Left renal cortex interstitium (tissue), 4 donors: ENCODE measurements around the gene GPR108. TPM values are rescaled to one million over a fixed set of nuclear protein-coding genes. Genes with fewer than 3 reads are reported as not detected.
"Not testable (repeated sequence)": the region's sequence is repeated elsewhere in the genome, so short reads cannot be mapped to it uniquely, and the experiment has no call there.

Experiments used
- DNase-seq, 4 donors: peaks; one replicate each; pipeline ENCODE4 v3.0.0-alpha.2; 2013; ENCODE audit warnings: low read depth in 4 of 4, low spot score in 2 of 4, missing footprints in 1 of 4
- polyA plus RNA-seq, 4 donors: library from polyadenylated mRNA; unstranded; fragments of 120-200 nt; gene quantifications; one replicate each; pipeline ENCODE4 v1.2.1, GENCODE V29; 2013; ENCODE audit not compliant: insufficient read length in 4 of 4

GPR108 gene
- polyA plus RNA-seq, 4 donors = 57.8 to 70.1 (median 64.6) TPM

DNA sequence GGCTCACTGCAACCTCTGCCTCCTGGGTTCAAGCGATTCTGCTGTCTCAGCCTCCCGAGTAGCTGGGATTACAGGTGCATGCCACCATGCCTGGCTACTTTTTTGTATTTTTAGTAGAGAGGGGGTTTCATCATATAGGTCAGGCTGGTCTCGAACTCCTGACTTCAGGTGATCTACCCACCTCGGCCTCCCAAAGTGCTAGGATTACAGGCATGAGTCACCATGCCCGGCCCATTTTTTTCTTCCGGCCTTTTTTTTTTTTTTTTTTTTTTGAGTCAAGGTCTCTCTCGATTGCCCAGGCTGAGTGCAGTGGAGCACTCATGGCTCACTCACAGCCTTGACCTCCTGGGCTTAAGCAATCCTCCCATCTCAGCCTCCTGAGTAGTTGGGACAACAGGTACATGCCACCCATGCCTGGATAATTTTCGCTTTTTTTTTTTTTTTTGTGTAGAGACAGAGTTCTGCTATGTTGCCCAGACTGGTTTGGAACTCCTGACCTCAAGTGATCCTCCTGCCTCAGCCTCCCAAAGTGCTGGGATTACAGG, 24.9 kb upstream of the GPR108 start:
- DNase-seq = not testable (repeated sequence)

DNA sequence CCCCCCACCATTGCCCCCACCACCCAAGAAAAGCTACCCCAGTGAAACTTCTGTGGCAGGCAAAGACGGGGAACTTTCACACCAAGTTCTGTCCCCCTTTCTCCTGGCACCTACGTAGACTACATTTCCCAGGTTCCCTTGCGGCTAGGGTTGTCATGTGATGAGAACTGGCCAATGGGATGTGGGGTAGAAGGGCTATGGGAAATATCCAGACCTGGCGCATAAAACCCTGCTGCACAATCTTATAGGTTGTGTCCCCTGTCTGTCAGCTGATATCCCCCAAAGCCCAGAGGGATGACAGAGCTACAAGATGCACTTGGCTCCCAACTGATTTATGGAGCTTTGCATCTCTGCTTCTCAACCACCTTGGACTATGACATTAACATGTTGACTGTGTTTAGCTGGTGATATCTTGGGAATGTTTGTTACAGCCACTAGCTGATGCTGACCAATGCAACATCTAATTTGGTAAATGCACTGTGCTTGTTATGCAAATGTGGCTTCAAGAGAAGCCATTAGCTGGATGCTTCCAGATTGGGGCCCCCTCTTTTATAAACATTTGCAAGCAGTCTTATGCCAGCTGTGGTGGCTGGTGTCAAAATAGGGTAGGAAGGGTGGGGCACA, 23.8 kb upstream of the GPR108 start:
- DNase-seq = no peak

DNA sequence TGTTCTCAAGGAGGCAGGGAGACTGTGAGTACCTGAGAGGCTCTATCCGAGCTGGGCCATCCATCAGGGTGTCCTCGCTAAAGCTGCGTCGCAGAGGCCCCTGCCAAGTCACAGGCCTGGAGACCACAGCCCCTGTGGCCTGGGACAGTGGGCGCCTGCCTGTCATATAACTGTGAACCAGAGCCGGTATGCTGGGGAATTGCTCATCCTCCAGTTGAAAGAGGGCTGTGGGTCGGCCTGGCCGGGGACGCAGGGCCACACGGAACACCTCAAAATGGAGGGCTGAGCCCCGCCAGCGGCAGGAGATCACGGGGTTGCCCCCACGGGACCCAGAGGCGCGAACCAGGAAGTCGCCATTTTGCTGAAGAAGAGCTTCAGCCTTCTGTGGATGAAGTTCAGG, 23.2 kb upstream of the GPR108 start:
- DNase-seq = no peak

DNA sequence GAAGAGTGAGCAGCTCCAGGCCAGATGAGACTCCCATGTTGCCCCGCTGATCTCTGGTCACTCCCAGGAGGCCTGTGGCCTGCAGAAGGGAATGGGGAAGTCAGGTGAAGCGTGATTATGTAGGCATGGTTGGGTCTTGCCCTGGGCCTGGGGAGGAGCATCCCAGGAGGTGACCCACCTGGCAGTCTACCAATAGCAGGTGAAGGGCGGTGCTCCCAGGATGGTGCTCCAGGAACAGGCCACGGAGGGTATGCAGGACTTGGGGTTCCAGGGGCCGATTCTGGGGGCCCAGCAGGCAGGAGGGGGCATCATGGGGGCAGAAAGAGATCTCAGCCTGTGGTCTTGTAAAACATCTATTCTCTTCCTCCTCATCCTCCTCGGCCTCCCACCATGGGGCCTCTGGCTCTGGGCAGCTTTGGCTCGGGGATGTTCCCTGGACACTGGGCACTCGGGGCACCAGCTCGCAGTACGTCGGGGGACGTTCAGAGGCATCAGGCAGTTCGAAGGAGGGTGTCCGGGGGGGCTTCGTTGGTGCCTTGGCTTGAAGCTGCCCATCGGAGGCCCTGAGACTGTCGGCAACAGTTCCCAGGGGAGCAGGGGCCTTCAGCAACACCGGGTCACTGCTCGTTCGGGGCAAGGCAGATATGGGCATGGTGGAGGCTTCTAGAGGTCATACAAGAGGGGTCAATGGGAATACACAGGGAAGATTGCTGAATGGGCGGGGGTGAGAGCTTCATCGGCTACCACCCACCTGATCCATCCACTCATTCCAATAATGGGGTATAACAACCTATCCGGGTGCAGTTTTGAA, 17.5 kb upstream of the GPR108 start:
- no peak for DNase-seq

DNA sequence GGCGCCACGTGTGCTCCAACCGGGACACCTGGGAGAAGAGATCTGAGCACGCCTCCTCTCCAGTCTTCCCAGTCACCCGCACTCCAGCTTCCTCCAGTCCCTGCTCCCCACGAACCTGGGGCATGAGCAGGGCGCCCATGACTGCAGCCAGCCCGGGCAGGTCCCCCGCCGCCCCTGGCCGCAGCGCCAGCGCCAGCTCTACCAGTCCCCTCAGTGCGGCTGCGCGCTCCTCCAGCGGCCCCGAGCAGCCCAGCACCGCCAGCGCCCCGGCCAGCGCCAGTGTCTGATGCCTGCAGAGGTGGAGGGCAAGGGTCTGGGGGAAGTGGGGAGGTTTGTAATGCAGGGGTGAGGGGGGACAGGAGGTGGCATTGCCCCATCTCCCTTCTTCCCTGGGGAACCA, 16.8 kb upstream of the GPR108 start:
- no peak for DNase-seq

- DNase-seq = peak in 1 of 4 donors; percentile 45
Observed at GRCh38 chr19:6753178-6754031, 16.0 kb upstream of the GPR108 start.

DNA sequence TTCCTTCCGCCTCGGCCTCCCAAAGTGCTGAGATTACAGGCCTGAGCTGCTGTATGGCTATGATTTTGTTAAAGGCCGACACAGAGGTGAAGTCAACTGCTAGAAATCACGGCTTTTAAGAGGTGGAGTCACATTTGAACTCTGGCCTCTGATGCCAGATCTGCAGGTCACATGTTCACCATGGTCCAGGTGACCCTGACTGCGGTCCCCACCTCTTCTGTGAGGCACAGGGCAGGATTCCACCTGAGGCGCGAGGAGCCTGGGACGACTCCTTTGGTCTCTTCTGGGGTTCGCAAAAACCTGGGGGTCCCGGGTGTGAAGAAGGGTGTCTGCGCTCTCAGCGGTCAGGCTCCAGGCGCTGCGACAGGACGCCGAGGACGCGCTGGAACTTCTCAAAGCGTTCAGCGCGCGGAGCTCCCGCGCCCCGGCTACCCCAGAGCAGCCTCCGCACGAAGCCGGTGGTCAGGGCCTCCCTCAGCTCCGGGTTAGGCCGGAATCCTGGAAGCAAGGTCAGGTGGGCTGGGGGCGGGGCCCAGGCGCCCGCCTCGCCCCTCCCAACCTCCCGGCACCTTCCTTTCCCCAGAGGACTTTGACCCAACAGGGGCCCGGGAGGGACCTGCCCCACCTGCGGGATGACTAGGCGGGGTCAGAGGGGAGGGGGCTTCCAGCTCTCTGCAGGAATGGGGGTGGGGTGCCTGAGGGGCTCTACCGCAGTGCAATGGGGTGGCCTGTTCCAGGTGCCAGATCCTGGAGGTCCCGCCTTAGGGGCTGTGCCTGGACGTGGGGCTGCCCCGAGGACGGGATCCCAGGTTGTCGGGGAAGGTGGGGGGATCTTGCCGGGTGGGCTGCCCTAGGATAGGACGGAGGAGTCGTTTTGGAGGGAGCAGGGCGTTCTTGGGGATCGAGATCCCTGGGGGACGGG, 15.1 kb upstream of the GPR108 start:
- peak in 1 of 4 donors; percentile 37 for DNase-seq

DNA sequence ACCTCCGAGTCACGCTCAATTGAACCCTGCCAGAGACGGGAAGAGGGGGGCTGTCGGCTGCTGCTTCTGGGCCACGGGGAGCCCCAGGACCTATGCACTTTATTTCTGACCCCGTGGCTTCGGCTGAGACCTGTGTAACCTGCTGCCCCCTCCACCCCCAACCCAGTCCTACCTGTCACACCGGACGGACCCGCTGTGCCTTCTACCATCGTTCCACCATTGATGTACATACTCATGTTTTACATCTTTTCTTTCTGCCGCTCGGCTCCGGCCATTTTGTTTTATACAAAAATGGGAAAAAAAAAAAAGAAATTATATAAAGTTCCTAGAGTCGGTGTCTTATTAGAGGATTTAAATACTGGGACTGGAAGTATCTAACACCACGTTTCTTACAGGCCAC, 13.8 kb upstream of the GPR108 start:
- DNase-seq = no peak

GRCh38 chr19:6750062-6750461, 12.7 kb upstream of the GPR108 start:
- DNase-seq = no peak

DNA sequence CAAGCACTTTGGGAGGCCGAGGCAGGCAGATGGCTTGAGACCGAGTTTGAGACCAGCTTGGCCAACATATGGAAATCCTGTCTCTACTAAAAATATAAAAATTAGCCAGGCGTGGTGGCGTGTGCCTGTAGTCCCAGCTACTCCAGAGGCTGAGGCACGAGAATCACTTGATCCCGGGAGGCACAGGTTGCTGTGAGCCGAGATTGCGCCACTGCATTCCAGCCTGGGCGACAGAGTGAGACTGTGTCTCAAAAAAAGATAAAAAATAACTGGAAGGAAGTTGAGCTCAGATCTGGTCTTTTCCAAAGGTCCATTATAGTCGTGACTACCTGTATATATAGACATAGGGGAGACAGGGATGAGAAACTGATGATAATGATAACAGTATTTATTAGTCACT, 11.2 kb upstream of the GPR108 start:
- not testable (repeated sequence) for DNase-seq

GRCh38 chr19:6745965-6746364, 8.6 kb upstream of the GPR108 start:
- DNase-seq = no peak

DNA sequence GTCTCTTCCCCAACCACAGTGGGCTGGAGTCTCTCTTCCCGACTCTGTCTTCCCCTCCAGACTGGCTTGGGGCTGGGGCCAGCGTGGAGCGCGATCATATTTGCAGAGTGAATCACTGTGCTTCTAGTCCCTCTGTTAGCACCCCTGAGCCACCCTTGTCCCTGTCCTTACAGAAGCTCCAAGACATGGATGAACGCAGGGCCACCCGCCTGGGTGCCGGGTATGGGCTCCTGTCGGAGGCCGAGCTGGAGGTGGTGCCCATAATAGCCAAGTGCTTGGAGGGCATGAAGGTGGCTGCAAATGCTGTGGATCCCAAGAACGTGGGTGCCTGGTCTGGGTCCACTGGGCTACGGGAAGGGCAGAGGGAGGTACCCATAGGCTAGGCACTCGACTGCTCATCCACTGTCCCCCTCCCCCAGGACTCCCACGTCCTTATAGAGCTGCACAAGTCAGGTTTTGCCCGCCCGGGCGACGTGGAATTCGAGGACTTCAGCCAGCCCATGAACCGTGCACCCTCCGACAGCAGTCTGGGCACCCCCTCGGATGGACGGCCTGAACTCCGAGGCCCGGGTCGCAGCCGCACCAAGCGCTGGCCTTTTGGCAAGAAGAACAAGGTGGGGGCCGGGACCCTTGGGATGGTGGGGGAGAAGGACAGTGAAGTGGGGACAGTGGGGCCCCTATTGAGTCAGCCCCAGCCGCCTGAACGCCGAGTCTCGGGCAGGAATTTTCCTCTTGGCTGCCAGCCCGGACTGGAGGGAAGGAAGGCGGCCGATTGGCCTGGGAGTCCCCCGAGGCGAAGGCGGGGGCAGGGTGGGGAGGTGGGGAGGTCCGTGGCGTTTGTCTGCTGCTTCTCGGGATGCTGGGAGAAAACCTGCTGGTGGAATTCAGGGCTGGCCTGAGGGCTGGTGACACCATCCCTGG, 7.3 kb upstream of the GPR108 start:
- peak in 1 of 4 donors; percentile 78 for DNase-seq

- no peak for DNase-seq
Observed at GRCh38 chr19:6743714-6744380, 6.5 kb upstream of the GPR108 start.

DNA sequence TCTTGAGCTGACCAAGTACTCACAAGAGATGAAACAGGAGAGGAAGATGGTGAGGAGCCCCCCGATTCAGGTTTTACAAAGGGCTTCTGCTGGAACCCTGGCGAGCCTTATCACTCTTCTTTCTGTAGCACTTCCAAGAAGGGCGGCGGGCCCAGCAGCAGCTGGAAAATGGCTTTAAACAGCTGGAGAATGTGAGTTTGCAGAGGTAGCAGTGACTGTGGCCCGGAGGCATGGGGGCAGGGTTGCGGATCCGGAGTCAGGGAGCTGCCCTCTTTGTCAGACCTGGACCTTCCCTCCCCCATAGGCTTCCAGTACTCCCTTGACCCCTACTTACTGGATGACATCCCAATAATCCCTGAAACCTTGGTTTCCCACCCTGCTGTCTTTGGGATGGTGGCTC, 5.7 kb upstream of the GPR108 start:
- no peak for DNase-seq

GRCh38 chr19:6740589-6741343, 3.4 kb upstream of the GPR108 start:
- no peak for DNase-seq

DNA sequence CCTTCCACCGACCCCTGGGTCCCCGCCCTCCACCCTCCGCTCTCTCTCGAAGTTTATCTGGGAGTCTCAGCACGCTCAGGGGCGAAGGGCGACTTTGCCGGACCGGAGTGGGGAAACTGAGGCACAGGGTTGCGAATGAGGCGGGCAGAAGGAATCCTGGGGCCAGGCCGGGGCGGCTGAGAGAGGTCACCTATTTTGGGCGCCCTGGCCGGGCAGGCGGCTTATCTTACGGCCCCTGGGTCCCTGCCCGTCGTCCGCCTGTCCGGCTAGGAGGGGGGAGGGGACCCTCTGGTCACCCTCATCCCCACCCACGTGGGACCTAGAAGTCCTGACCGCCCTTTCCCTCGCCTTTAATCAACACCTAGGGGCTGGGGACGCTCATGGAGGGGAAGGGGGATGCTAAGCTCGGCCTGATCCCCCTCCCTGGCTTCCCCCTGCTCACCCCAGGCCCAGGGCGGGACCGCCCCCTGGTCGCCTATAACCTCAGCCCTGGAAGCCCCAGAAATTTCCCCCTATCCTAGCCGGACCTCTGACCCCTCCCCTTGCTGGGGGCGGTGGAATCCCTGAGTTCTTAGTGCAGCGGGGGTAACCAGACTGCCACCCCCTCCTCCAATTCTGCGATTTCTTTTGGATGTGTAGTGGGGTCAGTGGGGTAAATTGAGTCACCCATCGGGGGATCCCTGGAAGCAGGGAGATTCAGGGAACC, 2.7 kb upstream of the GPR108 start:
- DNase-seq = no peak

- peak in 1 of 4 donors; percentile 82 for DNase-seq
Observed at GRCh38 chr19:6739390-6739882, 2.1 kb upstream of the GPR108 start, which contains the start of gene TRIP10. TRIP10 (plus strand) TSS chr19:6739680; CDS start chr19:6739762, 82 bp downstream.
